NCI-H2081 (cell line): ENCODE results near the gene INO80D.
"Not testable (repeated sequence)": the region's sequence is repeated elsewhere in the genome, so short reads cannot be mapped to it uniquely, and the experiment has no call there.

Experiments used
- DNase-seq, 2 experiments: peaks; one replicate each; lab custom pipeline; 2025; lab: John Stamatoyannopoulos, UW

The INO80D gene, protein sequence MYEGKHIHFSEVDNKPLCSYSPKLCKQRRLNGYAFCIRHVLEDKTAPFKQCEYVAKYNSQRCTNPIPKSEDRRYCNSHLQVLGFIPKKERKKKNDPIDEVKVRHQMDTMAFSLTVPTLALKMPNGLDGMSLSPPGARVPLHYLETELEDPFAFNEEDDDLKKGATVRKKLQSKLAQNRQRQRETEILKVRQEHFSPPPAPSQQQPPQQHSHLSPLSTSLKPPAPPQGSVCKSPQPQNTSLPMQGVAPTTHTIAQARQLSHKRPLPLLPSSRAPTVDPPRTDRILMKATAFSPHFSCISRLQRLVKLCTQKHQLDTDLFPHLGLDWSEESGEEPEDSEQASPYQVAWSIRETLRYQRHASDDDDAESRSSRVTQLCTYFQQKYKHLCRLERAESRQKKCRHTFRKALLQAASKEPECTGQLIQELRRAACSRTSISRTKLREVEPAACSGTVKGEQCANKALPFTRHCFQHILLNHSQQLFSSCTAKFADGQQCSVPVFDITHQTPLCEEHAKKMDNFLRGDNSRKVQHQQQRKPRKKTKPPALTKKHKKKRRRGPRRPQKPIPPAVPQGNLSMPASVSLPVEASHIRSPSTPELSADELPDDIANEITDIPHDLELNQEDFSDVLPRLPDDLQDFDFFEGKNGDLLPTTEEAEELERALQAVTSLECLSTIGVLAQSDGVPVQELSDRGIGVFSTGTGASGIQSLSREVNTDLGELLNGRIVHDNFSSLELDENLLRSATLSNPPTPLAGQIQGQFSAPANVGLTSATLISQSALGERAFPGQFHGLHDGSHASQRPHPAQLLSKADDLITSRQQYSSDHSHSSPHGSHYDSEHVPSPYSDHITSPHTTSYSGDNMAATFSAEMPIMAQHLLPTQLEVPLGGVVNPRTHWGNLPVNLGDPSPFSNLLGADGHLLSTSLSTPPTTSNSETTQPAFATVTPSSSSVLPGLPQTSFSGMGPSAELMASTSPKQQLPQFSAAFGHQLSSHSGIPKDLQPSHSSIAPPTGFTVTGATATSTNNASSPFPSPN

DNA sequence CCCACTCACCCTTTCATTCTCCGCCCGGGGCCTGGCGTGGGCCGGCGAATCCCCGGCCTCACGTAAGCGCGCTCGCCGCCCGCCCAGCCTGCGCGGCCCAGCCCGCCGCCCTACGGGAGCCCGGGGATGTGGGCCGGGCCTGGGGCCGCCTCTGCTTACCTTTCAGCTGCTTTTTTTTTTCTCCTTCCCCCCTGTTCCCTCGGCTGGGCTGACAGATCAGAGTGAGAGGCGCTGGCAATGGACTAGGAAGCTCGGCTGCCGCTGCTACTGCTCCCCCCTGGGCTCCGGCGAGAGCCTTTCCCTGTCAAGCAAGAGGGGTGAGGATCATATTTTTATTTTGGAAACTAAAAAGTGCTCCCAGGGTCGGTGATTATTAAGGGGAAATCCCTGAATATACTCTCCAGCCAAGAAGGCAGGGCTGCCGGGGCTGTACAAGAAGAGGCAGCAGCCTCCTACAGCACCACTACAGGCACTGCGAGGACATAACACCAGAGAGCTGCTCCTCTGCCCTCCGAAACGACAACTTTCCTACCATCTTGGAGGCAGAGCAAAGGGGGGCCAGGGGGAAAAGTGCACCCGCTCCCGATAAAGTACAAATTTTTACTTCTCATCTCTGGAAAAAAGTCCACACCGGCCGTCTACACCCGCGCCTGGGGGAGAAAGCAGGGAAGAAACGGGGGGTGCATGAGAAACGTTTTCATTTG, at the start of gene INO80D:
TSS of gene INO80D (minus strand) at position 433 of the 704 bp plus-strand sequence. CDS start 23,158 bp downstream, outside the sequence.
- peak; percentile 76 to 83 for DNase-seq

DNA sequence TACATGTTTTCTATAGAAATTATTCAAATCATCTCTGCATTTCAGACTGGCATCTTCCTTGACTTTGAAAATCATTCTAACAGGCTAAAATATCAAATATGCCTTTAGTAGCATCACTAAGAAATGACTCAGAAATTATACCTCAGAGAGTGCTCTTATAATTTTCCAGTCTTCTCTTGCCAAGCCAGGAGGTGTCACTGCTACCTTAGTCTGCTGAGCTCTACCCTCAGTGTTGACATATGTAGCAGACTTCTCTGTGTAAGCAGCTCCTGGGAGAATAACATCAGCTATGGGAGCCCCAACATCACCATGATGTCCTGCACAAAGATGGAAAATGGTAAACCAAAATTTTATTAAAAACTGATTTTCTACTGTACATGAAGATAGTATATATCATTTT, 41.7 kb upstream of the INO80D start:
- peak in 1 of 2 experiments; percentile 32 for DNase-seq

DNA sequence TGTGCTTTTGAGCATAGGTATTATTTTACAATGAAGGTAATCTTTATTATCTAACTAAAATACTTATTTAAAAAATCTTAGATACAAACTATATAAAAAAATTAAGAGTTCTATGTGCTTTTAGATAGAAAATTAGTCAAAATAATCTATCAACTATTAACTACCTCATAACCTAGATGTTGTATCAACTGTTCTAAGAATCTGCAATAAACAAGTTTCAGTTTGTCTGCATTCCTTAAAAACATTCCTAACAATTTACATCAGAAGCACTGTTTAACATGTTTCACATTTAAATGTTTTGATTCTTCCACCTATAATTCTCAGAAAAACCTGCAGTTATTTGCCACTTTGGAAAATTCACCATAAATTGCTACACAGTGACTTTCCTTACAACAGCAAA, 39.9 kb upstream of the INO80D start:
- DNase-seq, result no peak

- DNase-seq, result not testable (repeated sequence)
Measured at GRCh38 chr2:206122569-206122968, 36.6 kb upstream of the INO80D start.

DNA sequence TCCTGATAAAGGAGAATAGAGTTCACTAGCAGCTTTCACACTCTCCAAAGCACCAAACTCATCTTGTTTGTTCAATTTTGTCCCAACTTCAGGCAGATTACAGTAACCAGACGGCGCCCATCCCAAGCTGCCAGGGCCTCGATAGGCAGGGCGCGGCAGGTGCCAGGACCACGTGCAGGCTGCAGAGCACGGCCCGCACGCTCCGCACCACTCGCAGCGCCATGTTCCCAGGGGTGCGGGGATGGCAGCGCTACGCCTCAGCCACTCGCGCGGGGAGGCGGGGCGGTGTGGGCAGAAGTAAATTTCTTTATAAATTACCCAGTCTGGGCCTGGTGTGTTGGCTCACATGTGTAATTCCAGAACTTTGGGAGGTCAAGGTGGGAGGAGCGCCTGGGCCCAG, 30.3 kb upstream of the INO80D start:
- DNase-seq, result no peak

DNA sequence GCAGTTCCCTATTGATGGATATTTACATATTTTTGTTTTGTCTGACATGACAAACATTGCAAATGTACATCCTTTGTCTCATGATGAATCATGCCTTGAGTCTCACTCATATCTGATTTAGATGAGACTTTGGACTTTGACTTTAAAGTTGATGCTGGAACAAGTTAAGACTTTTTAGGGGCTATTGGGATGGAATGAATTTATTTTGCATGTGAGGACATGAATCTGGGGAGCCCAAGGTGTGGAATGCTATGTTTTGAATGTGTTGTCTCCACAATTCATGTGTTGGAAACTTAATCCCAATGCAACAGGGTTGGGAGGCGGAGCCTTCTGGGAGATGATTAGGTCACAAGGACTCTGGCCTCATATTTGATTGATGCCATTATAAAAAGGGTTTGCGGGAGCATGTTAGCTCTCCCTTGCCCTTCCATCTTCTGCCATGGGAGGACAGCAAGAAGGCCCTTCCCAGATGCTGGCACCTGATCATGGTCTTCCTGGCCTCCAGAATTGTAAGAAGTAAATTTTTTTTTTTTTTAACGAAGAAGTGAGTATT, 29.1 kb upstream of the INO80D start:
- DNase-seq, result no peak

- no peak for DNase-seq
Measured at GRCh38 chr2:206112846-206113547, 27.0 kb upstream of the INO80D start.

DNA sequence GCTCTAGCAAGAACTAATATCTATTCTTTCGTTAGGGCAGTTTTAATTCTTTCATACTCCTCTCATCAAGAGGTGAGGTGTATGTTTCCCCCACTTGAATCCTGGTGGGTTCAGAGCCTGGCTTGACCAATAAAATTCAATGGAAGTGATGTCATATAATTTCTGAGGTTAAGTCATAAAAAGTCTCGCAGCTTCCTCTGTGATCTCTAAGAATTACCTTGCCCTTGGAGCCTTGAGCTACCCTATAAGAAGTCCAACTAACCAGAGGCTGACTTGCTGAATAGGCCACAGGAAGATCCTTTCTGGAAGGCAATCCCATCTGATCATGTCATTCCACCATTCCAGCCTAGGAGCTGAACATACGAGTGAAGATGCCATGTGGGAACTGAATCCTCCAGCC, 26.1 kb upstream of the INO80D start:
- no peak for DNase-seq

GRCh38 chr2:206108713-206109112, 22.7 kb upstream of the INO80D start:
- no peak for DNase-seq

DNA sequence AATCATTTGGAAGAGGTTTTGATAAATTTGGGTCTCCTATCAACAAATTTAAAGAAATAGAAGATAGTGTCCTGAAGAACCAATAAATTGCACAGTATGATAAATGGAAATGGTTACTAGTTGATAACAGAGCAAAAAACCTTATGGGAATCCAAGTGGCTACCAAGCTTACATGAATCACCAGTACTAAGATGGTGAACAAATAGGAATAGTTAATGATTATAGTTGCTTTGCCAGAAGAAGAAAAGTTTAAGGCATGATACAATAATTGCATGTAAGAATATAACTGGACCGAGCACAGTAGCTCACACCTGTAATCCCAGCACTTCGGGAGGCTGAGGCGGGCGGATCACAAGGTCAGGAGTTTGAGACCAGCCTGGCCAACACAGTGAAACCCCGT, 19.6 kb upstream of the INO80D start:
- no peak for DNase-seq

DNA sequence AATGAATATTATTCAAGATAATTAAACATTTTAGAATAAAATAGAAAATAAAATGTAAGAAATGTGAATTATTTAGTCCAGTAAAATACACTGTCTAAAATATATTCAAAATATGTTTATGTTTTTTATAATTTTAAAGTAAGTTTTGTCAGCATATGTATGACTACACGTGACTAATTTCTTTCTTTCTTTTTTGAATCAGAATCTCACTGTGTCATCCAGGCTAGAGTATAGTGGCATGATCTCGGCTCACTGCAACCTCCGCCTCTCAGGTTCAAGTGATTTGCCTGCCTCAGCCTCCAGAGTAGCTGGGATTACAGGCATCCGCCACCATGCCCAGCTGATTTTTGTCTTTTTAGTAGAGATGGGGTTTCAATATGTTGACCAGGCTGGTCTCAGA, 19.1 kb upstream of the INO80D start:
- DNase-seq, result no peak

- not testable (repeated sequence) for DNase-seq
Measured at GRCh38 chr2:206098872-206099271, 12.9 kb upstream of the INO80D start.

GRCh38 chr2:206098471-206098870, 12.5 kb upstream of the INO80D start:
- no peak for DNase-seq

- no peak for DNase-seq
Measured at GRCh38 chr2:206096876-206097275, 10.9 kb upstream of the INO80D start.

GRCh38 chr2:206095536-206096332, 9.8 kb upstream of the INO80D start:
- no peak for DNase-seq

GRCh38 chr2:206092297-206092696, 6.3 kb upstream of the INO80D start:
- DNase-seq, result no peak

GRCh38 chr2:206088248-206088647, 2.3 kb upstream of the INO80D start:
- no peak for DNase-seq

GRCh38 chr2:206086716-206087350, 859 bp upstream of the INO80D start:
- peak in 1 of 2 experiments; percentile 32 for DNase-seq

DNA sequence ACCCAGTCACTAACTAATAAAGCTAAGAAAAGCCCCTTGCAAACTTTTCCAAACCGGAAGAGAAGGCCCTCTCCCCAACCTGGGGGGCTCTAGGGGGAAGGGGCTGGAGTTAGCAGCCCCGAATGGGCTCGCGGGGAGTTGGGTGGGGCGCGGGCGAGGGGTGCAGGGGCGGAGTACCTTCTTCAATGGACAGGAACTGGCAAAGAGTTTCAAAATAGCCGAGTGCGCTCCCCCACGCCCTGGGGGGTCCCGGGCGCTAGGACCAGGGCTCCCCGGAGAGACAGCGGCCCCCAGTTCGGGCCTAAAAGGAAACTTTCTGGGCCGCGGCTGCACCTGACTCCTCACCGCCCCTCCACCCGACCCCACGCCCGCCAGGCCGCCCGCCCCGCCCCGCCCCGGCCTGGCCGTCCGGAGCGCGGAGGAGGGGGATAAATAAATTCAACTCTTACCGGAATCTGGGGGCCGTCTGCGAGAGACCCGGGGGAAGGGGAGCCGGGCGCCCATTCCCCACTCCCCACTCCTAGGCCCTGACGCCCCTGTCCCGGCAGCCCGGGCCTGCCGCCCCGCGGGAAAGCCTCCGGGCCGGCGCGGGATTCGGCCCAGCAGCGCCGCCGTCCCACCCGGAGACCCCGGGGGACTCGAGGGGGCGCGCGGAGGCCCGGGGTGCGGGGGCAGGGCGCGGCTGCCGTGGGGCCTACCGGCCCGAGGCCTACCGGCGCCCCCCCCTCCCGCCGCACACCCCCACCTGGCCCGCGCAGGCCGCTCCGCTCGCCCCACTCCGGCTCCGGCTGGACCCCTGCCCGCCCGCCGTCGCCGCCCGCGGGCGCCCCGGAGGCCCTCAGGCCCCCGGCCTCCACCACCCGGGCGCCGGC, 868 bp downstream of the INO80D start:
- peak in 1 of 2 experiments; percentile 40 for DNase-seq
